ENCODE data around the gene NOD2.

DNA sequence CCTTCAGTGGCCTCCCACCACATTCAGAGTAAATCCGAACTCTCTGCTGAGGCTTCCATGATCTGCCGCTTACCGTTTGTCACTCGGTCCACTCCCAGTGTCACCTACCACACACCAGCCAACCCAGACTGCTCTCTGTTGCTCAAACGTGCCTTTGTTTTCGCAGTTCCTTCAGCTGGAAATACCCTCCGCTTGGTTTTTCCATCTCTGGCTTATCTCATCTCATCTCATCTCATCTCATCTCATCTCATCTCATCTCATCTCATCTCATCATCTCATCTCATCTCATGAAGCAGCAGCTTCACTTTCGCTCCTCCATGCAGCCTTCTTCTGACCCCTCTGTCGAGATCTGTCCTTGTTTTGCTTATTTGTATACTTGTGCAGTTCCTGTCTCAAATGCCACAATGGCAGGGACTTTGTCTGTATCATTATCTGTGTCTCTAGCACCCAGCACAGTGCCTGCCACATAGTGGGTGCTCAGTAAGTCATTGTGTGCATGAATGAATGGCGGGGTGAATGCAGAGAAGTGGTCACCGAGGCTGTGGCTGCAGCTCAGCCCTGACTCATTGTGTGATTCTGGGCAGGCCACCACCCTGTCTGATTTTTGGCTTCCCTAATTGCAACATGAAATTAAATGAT, 8.5 kb upstream of the NOD2 start:
- TF ChIP-seq, protein P1, sequence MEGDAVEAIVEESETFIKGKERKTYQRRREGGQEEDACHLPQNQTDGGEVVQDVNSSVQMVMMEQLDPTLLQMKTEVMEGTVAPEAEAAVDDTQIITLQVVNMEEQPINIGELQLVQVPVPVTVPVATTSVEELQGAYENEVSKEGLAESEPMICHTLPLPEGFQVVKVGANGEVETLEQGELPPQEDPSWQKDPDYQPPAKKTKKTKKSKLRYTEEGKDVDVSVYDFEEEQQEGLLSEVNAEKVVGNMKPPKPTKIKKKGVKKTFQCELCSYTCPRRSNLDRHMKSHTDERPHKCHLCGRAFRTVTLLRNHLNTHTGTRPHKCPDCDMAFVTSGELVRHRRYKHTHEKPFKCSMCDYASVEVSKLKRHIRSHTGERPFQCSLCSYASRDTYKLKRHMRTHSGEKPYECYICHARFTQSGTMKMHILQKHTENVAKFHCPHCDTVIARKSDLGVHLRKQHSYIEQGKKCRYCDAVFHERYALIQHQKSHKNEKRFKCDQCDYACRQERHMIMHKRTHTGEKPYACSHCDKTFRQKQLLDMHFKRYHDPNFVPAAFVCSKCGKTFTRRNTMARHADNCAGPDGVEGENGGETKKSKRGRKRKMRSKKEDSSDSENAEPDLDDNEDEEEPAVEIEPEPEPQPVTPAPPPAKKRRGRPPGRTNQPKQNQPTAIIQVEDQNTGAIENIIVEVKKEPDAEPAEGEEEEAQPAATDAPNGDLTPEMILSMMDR (IDR thresholded peaks at IDR 0.05; ENCODE audit: low read depth, low read length) = no peak
- TF ChIP-seq, protein P2, sequence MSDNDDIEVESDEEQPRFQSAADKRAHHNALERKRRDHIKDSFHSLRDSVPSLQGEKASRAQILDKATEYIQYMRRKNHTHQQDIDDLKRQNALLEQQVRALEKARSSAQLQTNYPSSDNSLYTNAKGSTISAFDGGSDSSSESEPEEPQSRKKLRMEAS (IDR thresholded peaks at IDR 0.05; ENCODE audit: low read depth, low read length) = 0 out of 2 replicates have a peak, but pooled peaks have one; percentile 5
- TF ChIP-seq POLR2A (IDR thresholded peaks at IDR 0.05; ENCODE audit: extremely low read depth, insufficient read length) (no peak), MYC (IDR thresholded peaks at IDR 0.05; ENCODE audit: low read depth, low read length) (no peak)
